ENCODE measurements around the gene CRYBG1. TPM values are rescaled to one million over a fixed set of nuclear protein-coding genes. Genes with fewer than 3 reads are reported as not detected.

CRYBG1 gene
- total and polyA plus RNA-seq, 2 donors (not counting 3 experiments of a cell fraction or from before 2014, with no cell fraction given), result 4.1 to 30.1 TPM

GRCh38 chr6:106591111-106591825, 230.8 kb downstream of the CRYBG1 start:
- H3K36me3 ChIP-seq (ENCODE audit: control insufficient read depth in 2 of 2, extremely low read depth in 1 of 2, insufficient read depth in 2 of 2, low read length in 2 of 2), result no peaks in the 10 kb centered on the region
- no peak overlapping the region for H3K4me2 ChIP-seq (ENCODE audit: insufficient read depth, low read length)
- DNase-seq (ENCODE audit: low read depth, low spot score) (no peak), FAIRE-seq (no peak)
- BruUV-seq (replicated peaks), result no TSS peak
- no peaks in the 10 kb centered on the region for H3K9me1 ChIP-seq (replicated peaks; ENCODE audit: control insufficient read depth, extremely low read depth, insufficient read depth, low read length)
- H3K9ac ChIP-seq (replicated peaks; ENCODE audit: extremely low read depth, insufficient read depth, low read length), result no peak overlapping the region
- no peaks in the 10 kb centered on the region for H3K27me3 ChIP-seq (ENCODE audit: control insufficient read depth in 2 of 2, insufficient read depth in 2 of 2, low read length in 2 of 2)
- no peak overlapping the region for H2AFZ ChIP-seq (ENCODE audit: low read depth, low read length)
- H3K4me1 ChIP-seq (ENCODE audit: control insufficient read depth, extremely low read depth, insufficient read depth, low read length), result no peaks in the 10 kb centered on the region
- H3K9me3 ChIP-seq (replicated peaks; ENCODE audit: control insufficient read depth, insufficient read depth, low read length), result no peaks in the 10 kb centered on the region
- TF ChIP-seq EZH2 (IDR thresholded peaks at IDR 0.05; ENCODE audit: borderline replicate concordance, low read depth, low read length, severe bottlenecking), result no peak
- no peak for TF ChIP-seq FOS (IDR thresholded peaks at IDR 0.05; ENCODE audit: borderline replicate concordance, insufficient read depth, low read length)
- no peak for TF ChIP-seq POLR2AphosphoS5 (IDR thresholded peaks at IDR 0.05; ENCODE audit: insufficient read depth, low read depth, low read length)
- H3K27ac ChIP-seq (ENCODE audit: insufficient read depth, low read depth, low read length), result no peak overlapping the region
- intact Hi-C loops (cut with micrococcal nuclease) (no loop called here), dilution Hi-C loops (cut with MboI; ENCODE audit: extremely low pct_ligation_motif_present, low sequenced_read_pairs) (no loop called here)
- no peak overlapping the region for H3K4me3 ChIP-seq (replicated peaks in 1 of 3; ENCODE audit: insufficient read depth in 1 of 3, low read depth in 1 of 3, low read length in 3 of 3)
- no peaks in the 10 kb centered on the region for H3K79me2 ChIP-seq (ENCODE audit: control insufficient read depth, insufficient read depth, low read length)
- no peaks in the 10 kb centered on the region for H4K20me1 ChIP-seq (replicated peaks; ENCODE audit: control insufficient read depth, extremely low read depth, insufficient read depth, low read length)
- ChIA-PET POLR2A (no interaction called here), CTCF (interaction anchor here (1.3 kb wide), 2 partner anchors 17 to 25 kb away, joined by 3 to 4 read pairs; no protein-coding TSS in a partner anchor)

- H3K79me2 ChIP-seq (ENCODE audit: control insufficient read depth, insufficient read depth, low read length), result no peaks in the 10 kb centered on the region
- ChIA-PET CTCF (interaction anchor here (0.9 to 1.0 kb wide), 2 partner anchors 9 to 10 kb away, joined by 3 to 5 read pairs; no protein-coding TSS in a partner anchor), POLR2A (no interaction called here)
- no TSS peak for BruUV-seq (replicated peaks)
- no peaks in the 10 kb centered on the region for H3K27me3 ChIP-seq (ENCODE audit: control insufficient read depth in 2 of 2, insufficient read depth in 2 of 2, low read length in 2 of 2)
- H3K9me3 ChIP-seq (replicated peaks; ENCODE audit: control insufficient read depth, insufficient read depth, low read length), result no peaks in the 10 kb centered on the region
- H3K4me1 ChIP-seq (ENCODE audit: control insufficient read depth, extremely low read depth, insufficient read depth, low read length), result no peaks in the 10 kb centered on the region
- no peaks in the 10 kb centered on the region for H3K9me1 ChIP-seq (replicated peaks; ENCODE audit: control insufficient read depth, extremely low read depth, insufficient read depth, low read length)
- TF ChIP-seq EZH2 (IDR thresholded peaks at IDR 0.05; ENCODE audit: borderline replicate concordance, low read depth, low read length, severe bottlenecking) (no peak), POLR2A (IDR thresholded peaks at IDR 0.05; ENCODE audit: low read depth, low read length) (no peak), GATA2 (IDR thresholded peaks at IDR 0.05; ENCODE audit: insufficient read depth, insufficient read length, low read depth, low read length) (no peak), MYC (IDR thresholded peaks at IDR 0.05; ENCODE audit: low read depth, low read length) (no peak)
- TF ChIP-seq, protein P1, sequence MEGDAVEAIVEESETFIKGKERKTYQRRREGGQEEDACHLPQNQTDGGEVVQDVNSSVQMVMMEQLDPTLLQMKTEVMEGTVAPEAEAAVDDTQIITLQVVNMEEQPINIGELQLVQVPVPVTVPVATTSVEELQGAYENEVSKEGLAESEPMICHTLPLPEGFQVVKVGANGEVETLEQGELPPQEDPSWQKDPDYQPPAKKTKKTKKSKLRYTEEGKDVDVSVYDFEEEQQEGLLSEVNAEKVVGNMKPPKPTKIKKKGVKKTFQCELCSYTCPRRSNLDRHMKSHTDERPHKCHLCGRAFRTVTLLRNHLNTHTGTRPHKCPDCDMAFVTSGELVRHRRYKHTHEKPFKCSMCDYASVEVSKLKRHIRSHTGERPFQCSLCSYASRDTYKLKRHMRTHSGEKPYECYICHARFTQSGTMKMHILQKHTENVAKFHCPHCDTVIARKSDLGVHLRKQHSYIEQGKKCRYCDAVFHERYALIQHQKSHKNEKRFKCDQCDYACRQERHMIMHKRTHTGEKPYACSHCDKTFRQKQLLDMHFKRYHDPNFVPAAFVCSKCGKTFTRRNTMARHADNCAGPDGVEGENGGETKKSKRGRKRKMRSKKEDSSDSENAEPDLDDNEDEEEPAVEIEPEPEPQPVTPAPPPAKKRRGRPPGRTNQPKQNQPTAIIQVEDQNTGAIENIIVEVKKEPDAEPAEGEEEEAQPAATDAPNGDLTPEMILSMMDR (IDR thresholded peaks at IDR 0.05; ENCODE audit: extremely low read depth in 1 of 2, insufficient read depth in 1 of 2, low read depth in 1 of 2, low read length in 2 of 2), result no peak
- no peaks in the 10 kb centered on the region for H3K36me3 ChIP-seq (ENCODE audit: control insufficient read depth in 2 of 2, extremely low read depth in 1 of 2, insufficient read depth in 2 of 2, low read length in 2 of 2)
- H2AFZ ChIP-seq (ENCODE audit: low read depth, low read length), result no peak overlapping the region
- FAIRE-seq (no peak), DNase-seq (ENCODE audit: low read depth, low spot score) (no peak)
- intact Hi-C loops (cut with micrococcal nuclease) (no loop called here), dilution Hi-C loops (cut with MboI; ENCODE audit: extremely low pct_ligation_motif_present, low sequenced_read_pairs) (no loop called here)
- H3K27ac ChIP-seq (ENCODE audit: insufficient read depth, low read depth, low read length), result no peak overlapping the region
- no peak overlapping the region for H3K4me3 ChIP-seq (replicated peaks in 1 of 3; ENCODE audit: insufficient read depth in 1 of 3, low read depth in 1 of 3, low read length in 3 of 3)
- no peaks in the 10 kb centered on the region for H4K20me1 ChIP-seq (replicated peaks; ENCODE audit: control insufficient read depth, extremely low read depth, insufficient read depth, low read length)
- H3K9ac ChIP-seq (replicated peaks; ENCODE audit: extremely low read depth, insufficient read depth, low read length), result no peak overlapping the region
- no peak overlapping the region for H3K4me2 ChIP-seq (ENCODE audit: insufficient read depth, low read length)
These were observed 238.9 kb downstream of the CRYBG1 start for GRCh38 chr6:106599440-106599839.
